Measurements from ENCODE around the gene IFITM5.
"Not testable (repeated sequence)": the region's sequence is repeated elsewhere in the genome, so short reads cannot be mapped to it uniquely, and the experiment has no call there.

The IFITM5 gene

GRCh38 chr11:288478-289397 is 10.6 kb downstream of the IFITM5 start, which contains the start of gene PGGHG:
Gene PGGHG, plus strand, starts transcription at chr11:289126. Its CDS starts 691 bp downstream, at chr11:289817.
- Histone ChIP-seq H3K9ac (ENCODE audit: insufficient read length) (peak within 1 kb of the TSS; percentile 68), H3K27ac (no peak within 1 kb of the TSS)
- TF ChIP-seq FOXP2 (optimal IDR thresholded peaks at IDR 0.05; ENCODE audit: control extremely low read depth, extremely low read length, insufficient read depth) (no peak), EZH2 (IDR thresholded peaks at IDR 0.05) (no peak), POLR2AphosphoS5 (IDR thresholded peaks at IDR 0.05; ENCODE audit: borderline replicate concordance, low read depth, low read length) (no peak; the same call in 1 of the 2 replicates)

GRCh38 chr11:287821-288477 is 11.4 kb downstream of the IFITM5 start:
- no peaks in the 10 kb centered on the region for H3K9me3 ChIP-seq (ENCODE audit: low read depth, low read length)
- no peak for DNase-seq (ENCODE audit: low read depth, low spot score)
- no peak overlapping the region for H3K27ac ChIP-seq
- H3K9ac ChIP-seq (ENCODE audit: insufficient read length), result peak overlapping the region; percentile 67
- H3K4me3 ChIP-seq, result peak overlapping the region; percentile 75
- no peak for TF ChIP-seq EZH2 (IDR thresholded peaks at IDR 0.05)
- no peak for TF ChIP-seq POLR2AphosphoS5 (IDR thresholded peaks at IDR 0.05; ENCODE audit: borderline replicate concordance, low read depth, low read length)
- no peak for TF ChIP-seq FOXP2 (optimal IDR thresholded peaks at IDR 0.05; ENCODE audit: control extremely low read depth, extremely low read length, insufficient read depth)
- H3K36me3 ChIP-seq (ENCODE audit: insufficient read depth, low read length), result no peaks in the 10 kb centered on the region

More at GRCh38 chr11:288478-289397, 10.6 kb downstream of the IFITM5 start, which contains the start of gene PGGHG:
- Histone ChIP-seq H3K4me3 (peak within 1 kb of the TSS; percentile 75), H3K9me3 (ENCODE audit: low read depth, low read length) (no peaks in the 10 kb centered on the region), H3K36me3 (ENCODE audit: insufficient read depth, low read length) (no peaks in the 10 kb centered on the region; the same call in 1 of the 2 replicates)
- no peak for DNase-seq (ENCODE audit: low read depth, low spot score)

- DNase-seq (ENCODE audit: low read depth, low spot score); H3K36me3 ChIP-seq (ENCODE audit: insufficient read depth, low read length); H3K9ac ChIP-seq (ENCODE audit: insufficient read length); H3K4me3 ChIP-seq; H3K9me3 ChIP-seq (ENCODE audit: low read depth, low read length); H3K27ac ChIP-seq: not testable (repeated sequence)
Observed at GRCh38 chr11:286977-287820, 12.1 kb downstream of the IFITM5 start.

GRCh38 chr11:285894-286220 is 13.5 kb downstream of the IFITM5 start:
- H3K9me3 ChIP-seq (ENCODE audit: low read depth, low read length), result no peaks in the 10 kb centered on the region
- H3K4me3 ChIP-seq, result no peak overlapping the region
- no peaks in the 10 kb centered on the region for H3K36me3 ChIP-seq (ENCODE audit: insufficient read depth, low read length)
- no peak for TF ChIP-seq POLR2AphosphoS5 (IDR thresholded peaks at IDR 0.05; ENCODE audit: borderline replicate concordance, low read depth, low read length)
- TF ChIP-seq EZH2 (IDR thresholded peaks at IDR 0.05), result no peak
- TF ChIP-seq FOXP2 (optimal IDR thresholded peaks at IDR 0.05; ENCODE audit: control extremely low read depth, extremely low read length, insufficient read depth), result no peak
- no peak overlapping the region for H3K9ac ChIP-seq (ENCODE audit: insufficient read length)
- no peak for DNase-seq (ENCODE audit: low read depth, low spot score)
- H3K27ac ChIP-seq, result no peak overlapping the region

- Histone ChIP-seq H3K9ac (ENCODE audit: insufficient read length) (no peak overlapping the region), H3K27ac (no peak overlapping the region), H3K36me3 (ENCODE audit: insufficient read depth, low read length) (no peaks in the 10 kb centered on the region), H3K9me3 (ENCODE audit: low read depth, low read length) (no peaks in the 10 kb centered on the region), H3K4me3 (no peak overlapping the region)
- DNase-seq (ENCODE audit: low read depth, low spot score), result no peak
- no peak for TF ChIP-seq EZH2 (IDR thresholded peaks at IDR 0.05)
- TF ChIP-seq POLR2AphosphoS5 (IDR thresholded peaks at IDR 0.05; ENCODE audit: borderline replicate concordance, low read depth, low read length), result no peak
- TF ChIP-seq FOXP2 (optimal IDR thresholded peaks at IDR 0.05; ENCODE audit: control extremely low read depth, extremely low read length, insufficient read depth), result no peak
Observed at GRCh38 chr11:285021-285893, 14.1 kb downstream of the IFITM5 start.

GRCh38 chr11:284105-285020 is 15.0 kb downstream of the IFITM5 start:
- no peaks in the 10 kb centered on the region for H3K36me3 ChIP-seq (ENCODE audit: insufficient read depth, low read length)
- no peaks in the 10 kb centered on the region for H3K9me3 ChIP-seq (ENCODE audit: low read depth, low read length)
- no peak overlapping the region for H3K27ac ChIP-seq
- no peak for DNase-seq (ENCODE audit: low read depth, low spot score)
- no peak overlapping the region for H3K4me3 ChIP-seq
- TF ChIP-seq EZH2 (IDR thresholded peaks at IDR 0.05) (no peak), FOXP2 (optimal IDR thresholded peaks at IDR 0.05; ENCODE audit: control extremely low read depth, extremely low read length, insufficient read depth) (no peak), POLR2AphosphoS5 (IDR thresholded peaks at IDR 0.05; ENCODE audit: borderline replicate concordance, low read depth, low read length) (no peak)
- H3K9ac ChIP-seq (ENCODE audit: insufficient read length), result no peak overlapping the region

Data from SK-N-MC (cell line).